HG02943 (cell line): Measurements from ENCODE around the gene SHROOM2.
"Not testable (repeated sequence)": the region's sequence is repeated elsewhere in the genome, so short reads cannot be mapped to it uniquely, and the experiment has no call there.

ENCODE experiments used
- ATAC-seq: cut with Tn5 transposase; IDR thresholded peaks from one replicate; pipeline ENCODE4 v1.9.1; 2021; ENCODE audit warnings: mild to moderate bottlenecking, low read depth, moderate library complexity; ENCODE audit not compliant: unreplicated experiment

The SHROOM2 gene

DNA sequence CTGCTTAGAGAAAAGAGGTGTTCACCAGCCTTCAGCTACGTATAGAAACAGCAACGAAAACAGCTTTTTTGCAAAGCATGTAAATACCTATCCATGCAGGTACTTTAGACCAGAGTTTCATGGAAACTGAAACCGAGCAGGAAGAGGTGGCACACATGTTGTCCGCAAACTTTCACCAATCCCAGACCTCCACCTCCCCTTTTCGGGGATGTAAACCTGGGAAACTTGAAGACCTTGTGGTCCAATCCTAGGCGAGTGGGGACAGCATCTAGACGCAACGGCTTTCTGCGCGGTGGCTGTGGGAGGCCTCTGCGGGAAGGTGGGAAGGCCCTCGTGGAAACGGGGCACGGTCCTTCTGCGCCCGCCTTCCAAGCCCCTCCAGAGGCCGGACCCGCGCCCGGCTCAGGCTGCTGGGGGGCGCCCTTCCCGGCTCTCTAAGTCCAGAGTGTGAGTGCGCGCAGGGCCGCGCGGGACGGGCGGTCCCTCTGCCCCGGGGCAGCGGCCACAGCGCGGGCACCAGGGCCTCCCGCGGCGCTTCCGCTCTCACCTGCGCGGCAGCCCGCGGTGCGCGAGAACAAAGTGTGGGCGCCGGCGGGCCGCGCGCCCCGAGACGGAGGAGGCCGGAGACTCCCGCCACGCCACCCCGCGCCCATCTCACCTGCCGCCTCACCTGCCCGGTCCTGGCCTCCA is 830 bp upstream of the SHROOM2 start:
- no peak for ATAC-seq

DNA sequence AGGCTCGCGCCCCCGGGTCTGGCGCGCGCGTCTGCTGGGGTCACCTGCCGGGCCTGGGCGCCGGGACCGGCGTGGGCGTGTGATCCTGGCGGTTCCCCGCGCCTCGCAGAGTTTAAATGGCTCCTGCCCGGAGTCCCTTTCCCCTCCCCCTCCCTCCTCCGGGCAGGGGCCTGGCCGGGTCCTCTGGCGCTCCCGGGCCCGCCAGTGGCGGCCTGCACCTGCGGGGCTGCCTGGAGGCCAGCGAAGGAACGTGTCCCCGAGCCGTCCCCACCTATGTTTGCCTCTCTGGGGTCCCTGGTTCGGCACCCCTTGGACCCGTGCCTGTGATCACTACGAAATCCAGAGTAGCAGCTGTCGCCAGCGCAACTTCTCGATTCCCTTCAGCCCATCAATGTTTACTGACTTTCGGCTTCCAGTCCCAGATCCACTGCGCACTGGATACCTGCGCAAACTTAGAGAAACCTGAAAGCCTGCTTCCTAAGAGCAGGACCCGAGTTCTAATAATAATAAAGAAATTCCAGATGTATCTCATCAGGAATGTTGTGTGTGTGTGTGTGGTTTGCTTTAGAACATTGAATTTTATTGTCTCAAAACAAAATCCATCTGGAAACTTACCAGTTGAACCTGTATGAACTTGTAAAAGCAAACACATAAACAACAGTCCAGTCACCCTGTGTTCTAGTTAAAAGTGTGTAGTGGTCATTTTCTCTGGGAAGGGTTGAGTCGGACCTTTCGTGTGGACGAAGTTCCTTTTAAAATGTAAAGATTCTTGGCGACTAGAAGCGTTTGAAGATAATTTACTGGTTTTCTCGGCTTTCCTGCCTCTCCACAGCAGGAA is 788 bp downstream of the SHROOM2 start:
- ATAC-seq, result no peak

DNA sequence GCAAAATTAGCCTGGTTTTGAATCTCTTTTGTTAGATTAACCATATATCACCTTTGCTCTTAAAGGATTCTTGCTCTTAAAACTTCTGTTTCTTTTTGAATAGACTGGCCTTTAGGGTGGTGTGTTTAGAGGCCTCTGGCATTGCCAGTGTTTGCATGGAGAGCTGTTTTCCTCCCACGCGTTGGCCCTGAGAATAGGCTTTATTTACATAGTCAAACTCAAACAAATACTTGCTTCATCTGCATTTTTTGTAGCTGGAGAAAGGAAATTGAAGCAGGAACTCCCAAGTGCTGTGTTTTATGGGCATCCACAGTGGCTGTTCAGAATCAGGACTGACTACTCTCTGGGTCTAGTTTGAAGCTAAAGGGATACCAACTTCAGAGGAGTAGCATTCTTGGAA is 2.7 kb downstream of the SHROOM2 start:
- ATAC-seq, result no peak

DNA sequence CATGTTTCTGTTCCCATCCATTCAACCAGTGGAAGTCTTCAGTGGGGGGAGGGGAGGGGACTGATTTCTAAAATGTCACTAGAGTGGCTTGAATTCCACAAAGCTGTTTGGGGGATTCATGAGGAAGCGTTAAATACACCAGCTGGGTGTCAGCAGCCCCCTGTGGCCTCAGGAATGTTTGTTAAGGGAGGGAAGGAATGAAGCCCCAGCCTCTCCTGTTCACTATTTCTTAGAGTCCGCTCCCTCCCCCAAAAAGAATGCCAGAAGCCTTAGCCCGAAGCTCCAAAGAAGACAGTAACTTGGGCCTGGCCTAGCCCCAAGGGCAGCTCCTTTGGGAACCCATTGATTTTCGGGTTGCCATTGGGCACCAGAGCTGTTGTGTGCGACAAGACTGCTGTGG is 3.3 kb downstream of the SHROOM2 start:
- no peak for ATAC-seq

GRCh38 chrX:9790866-9791265 is 4.6 kb downstream of the SHROOM2 start:
- ATAC-seq, result no peak

- ATAC-seq, result no peak
These were observed 8.3 kb downstream of the SHROOM2 start for GRCh38 chrX:9794495-9794894.

- no peak for ATAC-seq
These were observed 11.4 kb downstream of the SHROOM2 start for GRCh38 chrX:9797384-9798360.

- ATAC-seq, result no peak
These were observed 16.5 kb downstream of the SHROOM2 start for GRCh38 chrX:9802737-9803136.

GRCh38 chrX:9804444-9804843 is 18.2 kb downstream of the SHROOM2 start:
- ATAC-seq, result no peak

DNA sequence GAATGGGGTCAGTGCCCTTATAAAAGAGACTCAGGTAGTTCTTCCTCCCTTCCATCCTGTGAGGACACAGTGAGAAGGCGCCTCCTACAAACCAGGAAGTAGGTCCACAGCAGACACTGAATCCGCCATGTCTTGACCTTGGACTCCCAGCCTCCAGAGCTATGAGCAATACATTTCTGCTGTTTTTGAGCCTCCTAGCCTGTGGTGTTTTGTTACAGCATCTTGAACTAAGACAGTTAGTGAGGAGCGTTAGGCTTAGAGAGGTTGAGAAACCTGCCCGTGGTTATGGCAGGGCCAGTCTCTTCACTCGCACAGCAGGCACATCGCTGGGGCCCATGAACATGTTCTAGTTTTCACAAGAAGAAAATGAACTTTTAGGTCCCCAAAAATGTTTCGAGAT is 19.7 kb downstream of the SHROOM2 start:
- ATAC-seq, result no peak

DNA sequence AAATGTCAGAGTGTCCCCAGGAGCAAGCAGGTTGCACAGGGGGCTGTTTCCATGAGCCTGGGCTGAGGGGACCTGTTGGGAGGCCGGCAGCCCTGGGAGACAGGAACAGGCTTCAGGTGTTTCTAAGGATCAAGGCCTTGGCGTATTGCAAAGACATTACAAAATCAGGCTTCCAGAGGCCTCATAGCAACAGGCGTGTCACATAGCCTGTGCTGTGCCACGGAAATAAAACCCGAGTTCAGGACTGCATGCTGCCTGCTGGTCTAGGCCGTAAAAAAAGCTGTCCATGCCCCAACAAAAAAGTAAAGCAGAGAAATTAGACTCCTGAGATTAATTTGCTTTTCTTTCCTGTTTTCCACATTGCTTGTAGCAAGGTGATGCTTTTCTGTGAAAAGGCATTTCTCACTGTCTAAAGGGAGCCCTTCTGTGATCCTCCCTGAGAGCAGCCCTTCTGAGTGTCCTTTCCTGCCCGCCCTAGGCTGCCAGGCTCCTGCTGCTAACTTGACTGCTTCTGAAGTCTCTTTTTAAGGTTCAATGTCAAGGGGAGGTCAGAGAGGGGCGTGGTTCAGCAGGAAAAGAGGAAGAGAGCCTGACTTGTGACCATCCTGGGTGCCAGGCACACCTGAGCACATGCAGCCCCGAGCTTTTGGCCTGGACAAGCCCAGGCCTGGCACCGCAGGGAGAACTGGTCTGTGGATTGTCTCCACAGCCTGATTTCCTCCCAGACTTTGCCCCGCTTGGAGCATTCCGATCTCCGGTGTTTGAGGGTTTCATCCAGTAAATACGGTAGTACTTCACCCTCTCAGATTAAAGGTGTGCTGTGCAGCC is 21.3 kb downstream of the SHROOM2 start:
- no peak for ATAC-seq

DNA sequence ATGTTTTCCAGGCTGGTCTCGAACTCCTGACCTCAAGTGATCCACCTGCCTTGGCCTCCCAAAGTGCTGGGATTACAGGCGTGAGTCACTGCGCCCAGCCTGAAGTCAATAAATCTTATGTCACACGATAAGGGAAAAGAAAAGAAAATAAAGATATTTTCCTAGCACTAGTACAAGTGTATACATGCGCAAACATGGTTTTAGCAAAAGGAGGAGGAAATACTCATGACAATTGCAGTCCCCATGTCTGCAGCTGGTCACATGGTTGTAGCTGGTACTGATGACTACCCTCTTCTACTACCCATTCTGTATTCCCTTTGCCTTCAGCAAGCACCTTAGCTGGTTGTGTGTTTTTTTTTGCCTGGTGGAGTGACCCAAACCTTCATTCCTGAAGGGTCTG is 23.6 kb downstream of the SHROOM2 start:
- not testable (repeated sequence) for ATAC-seq

DNA sequence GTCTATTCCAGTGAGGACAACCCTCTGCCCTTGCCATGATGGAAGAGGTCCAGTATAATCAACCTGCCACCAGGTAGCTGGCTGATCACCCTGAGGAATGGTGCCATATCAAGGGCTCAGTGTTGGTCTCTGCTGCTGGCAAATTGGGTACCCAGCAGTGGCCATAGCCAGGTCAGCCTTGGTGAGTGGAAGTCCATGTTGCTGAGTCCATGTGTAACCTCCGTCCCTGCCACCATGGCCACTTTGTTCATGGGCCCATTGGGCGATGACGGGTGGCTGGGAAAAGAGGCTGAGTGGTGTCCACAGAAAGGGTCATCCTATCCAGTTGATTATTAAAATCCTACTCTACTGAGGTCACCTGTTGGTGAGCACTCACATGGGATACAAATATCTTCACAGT is 24.9 kb downstream of the SHROOM2 start:
- not testable (repeated sequence) for ATAC-seq

DNA sequence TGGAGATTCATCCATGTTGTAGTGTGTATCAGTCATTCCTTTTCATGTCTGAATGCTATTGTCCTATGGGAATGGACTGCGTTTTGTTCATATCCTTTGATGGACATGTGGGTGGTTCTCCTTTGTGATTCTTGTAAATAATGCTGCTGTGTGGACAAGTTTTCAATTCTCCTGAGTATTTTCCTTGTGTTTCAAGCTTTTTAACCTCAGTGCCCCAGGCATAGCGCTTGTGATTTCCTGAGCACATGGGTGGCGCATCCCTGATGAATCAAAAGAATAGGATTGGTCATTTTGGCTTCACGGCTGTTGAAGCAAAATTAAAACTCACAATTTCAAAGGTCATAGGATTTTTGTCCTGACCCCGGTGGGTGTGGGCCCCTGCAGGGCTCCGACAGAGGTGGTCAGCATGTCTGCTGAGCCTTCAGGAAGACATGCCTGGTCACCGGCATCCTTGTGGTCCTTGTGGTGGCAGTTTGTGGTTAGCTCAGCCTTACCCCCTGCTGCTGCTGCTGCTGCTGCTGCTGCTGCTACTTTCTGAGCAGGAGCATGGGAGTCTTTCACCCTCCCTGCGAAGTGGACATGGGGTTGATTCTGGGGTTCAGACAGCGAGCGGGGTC is 30.0 kb downstream of the SHROOM2 start:
- ATAC-seq, result no peak

DNA sequence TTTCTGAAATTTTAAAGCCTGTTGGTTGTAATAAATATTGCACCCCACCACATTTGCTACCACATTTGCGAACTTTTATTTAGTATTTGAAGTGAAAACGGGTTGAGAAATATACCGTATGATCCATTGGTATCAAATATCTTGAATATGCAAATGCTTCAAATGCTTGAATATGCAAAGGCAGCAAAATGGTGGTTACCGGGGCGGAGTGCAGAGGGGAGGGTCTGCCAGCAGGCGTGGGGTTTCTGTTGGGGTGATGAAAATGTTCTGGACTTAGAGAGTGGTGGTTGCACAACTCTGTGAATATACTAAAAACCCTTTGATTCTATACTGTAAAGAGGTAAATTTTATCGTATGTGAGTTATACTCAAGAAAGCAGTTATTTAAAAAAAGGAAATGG is 35.3 kb downstream of the SHROOM2 start:
- ATAC-seq, result no peak

DNA sequence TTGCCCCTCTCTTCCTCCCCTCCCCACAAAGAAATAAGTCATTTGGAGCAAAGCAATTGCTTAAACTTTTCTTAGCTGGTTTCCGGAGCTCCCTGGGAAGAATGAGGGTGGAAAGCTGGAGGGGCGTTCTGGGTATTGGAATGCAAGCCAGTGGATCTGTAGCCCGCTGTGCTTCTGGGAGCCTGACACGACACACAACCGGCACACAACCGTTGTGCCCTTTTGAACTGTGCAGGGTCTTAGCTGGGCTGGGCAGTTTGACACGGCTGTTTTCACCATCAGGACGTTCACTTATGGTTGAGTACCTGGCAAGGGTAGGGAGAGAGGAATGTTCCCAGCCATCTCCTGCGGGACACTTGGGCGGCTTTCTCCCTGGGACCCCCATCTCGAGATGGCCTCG is 38.3 kb downstream of the SHROOM2 start:
- no peak for ATAC-seq

DNA sequence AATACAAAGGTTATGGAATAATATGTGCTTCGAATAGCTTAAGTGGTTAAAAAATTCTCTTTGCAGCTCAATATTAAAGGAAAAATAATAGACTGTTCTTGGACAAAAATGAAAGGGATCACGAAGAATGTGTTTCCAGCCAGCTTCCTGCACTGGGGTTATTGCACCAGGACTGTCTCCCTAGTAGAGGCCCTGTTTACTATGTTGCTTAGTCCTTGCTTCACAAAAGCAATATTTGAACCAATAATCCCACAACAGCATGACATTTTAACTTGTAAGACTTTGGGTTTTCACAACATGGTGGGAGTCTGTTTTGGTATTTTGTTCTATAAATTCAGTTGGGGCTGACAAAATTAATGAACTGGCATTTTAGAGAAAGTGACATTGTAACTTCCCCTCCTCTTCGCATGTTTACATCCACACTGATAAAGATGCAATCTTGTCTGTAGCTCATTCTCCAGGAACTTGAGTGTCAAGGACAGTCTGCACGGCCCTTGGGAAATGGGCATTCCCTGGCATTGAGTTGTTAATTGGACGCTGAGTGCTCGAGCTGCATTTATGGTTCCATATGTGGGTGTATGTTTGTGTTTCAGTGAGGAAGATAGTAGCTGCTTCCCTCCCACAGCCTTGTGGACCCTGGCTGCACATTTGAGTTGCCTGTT is 39.0 kb downstream of the SHROOM2 start:
- ATAC-seq, result no peak

- no peak for ATAC-seq
These were observed 39.7 kb downstream of the SHROOM2 start for GRCh38 chrX:9825966-9826365.
